ACHN (cell line): ENCODE data around the gene IGSF3.
"Not testable (repeated sequence)": the region's sequence is repeated elsewhere in the genome, so short reads cannot be mapped to it uniquely, and the experiment has no call there.

Experiments
- DNase-seq: peaks from one replicate; pipeline ENCODE4 v3.0.0-alpha.2; 2015
- in situ Hi-C: cut with HindIII; loops from 2 replicates; pipeline ENCODE4 v1.10.0; 2017; ENCODE audit warnings: low sequenced_read_pairs, low pct_ligation_motif_present, low pct_unique_long_range_greater_than_20kb

The IGSF3 gene

GRCh38 chr1:116643281-116643751, 24.2 kb downstream of the IGSF3 start:
- in situ Hi-C loops: not testable (repeated sequence)
- DNase-seq: peak; percentile 33

- DNase-seq: peak; percentile 24
- in situ Hi-C loops: not testable (repeated sequence)
Measured at GRCh38 chr1:116642311-116643280, 24.9 kb downstream of the IGSF3 start.

GRCh38 chr1:116637583-116637982, 29.9 kb downstream of the IGSF3 start:
- in situ Hi-C loops, DNase-seq: not testable (repeated sequence)

DNA sequence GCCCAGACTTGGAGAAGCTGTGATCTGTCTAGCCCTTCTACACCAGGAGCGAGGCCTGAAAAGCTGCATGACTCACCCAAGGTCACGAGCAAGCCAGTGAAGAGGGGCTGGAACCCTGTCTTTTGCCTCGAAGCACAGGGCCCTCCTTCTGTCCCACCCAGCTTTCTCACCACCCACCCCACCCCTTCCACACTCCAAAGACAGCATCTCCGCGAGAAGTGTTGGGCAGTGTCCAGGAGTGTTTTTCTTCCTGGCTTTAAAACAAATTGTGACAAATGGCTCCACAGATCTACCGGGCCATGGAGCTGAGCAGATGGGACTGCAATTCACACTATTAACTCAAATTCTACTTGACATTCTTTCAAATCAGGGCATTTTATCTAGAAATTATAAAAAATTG, 30.9 kb downstream of the IGSF3 start:
- DNase-seq, in situ Hi-C loops: not testable (repeated sequence)

GRCh38 chr1:116634386-116634785, 33.1 kb downstream of the IGSF3 start:
- in situ Hi-C loops, DNase-seq: not testable (repeated sequence)

GRCh38 chr1:116631996-116632925, 35.3 kb downstream of the IGSF3 start:
- in situ Hi-C loops, DNase-seq: not testable (repeated sequence)

- DNase-seq, in situ Hi-C loops: not testable (repeated sequence)
Measured at GRCh38 chr1:116631554-116631953, 36.0 kb downstream of the IGSF3 start.

DNA sequence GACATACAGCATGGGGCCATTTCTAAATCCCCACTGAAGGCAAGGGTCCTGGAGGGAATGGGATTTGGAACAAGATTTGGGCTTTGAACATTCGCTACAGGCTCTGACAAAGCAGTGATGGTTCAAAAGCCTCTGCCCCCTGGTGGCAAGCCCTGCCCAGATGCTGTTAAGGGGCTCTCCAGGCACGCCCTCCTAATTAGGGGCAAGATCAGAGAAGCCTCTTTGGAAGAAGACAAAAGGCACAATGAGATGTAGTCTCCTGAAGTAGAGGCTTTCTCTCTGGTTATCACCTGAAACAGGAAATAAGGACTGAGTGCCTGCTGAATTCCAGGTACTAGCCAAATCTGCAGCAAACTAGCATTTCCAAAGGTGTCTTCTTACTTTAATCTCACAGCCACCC, 37.5 kb downstream of the IGSF3 start:
- DNase-seq, in situ Hi-C loops: not testable (repeated sequence)

- DNase-seq, in situ Hi-C loops: not testable (repeated sequence)
Measured at GRCh38 chr1:116629441-116629840, 38.1 kb downstream of the IGSF3 start.

DNA sequence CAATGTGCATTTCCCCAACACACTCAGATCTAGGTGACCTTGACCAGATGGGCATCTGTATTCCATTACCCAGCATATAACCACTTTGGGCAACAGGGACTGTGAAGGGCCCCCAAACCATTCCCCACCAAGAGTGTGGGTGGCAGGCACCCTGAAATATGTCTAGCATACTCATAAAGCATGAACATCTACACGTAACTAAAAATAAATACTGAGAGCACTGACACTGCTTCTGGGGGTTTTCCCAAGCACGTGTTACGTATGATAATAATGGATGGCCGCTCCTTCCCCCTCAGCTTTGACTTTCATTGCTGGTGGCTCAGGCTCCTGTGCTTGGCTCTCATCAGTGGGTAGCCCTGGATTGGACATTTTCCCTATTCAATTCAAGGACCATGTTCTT, 39.1 kb downstream of the IGSF3 start:
- DNase-seq: no peak

DNA sequence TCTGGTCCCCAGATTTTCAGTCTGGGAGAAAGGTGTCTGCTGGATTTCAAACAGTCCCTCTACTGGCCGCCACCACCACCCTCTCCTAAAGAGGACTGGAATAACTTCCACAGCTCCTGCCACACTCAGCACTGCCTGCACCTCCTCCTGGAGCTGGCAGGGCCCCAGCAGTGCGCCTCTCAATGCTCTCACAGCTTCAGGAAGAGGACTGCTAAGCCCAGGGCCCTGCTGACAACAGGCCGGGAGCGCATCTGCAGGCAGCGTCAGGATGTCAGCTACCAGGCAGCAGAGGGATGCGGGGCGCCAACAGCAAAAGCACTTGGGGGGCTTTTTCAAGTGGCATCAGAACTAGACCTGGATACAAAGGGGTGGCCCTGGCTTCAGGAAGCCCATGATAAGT, 40.2 kb downstream of the IGSF3 start:
- peak; percentile 19 for DNase-seq
- in situ Hi-C loops: not testable (repeated sequence)

More for the DNA sequence above, 39.1 kb downstream of the IGSF3 start:
- in situ Hi-C loops: no loop called here

GRCh38 chr1:116626915-116627314, 40.6 kb downstream of the IGSF3 start:
- DNase-seq: peak; percentile 3
- in situ Hi-C loops: not testable (repeated sequence)

- in situ Hi-C loops, DNase-seq: not testable (repeated sequence)
Measured at GRCh38 chr1:116625155-116625554, 42.4 kb downstream of the IGSF3 start.

DNA sequence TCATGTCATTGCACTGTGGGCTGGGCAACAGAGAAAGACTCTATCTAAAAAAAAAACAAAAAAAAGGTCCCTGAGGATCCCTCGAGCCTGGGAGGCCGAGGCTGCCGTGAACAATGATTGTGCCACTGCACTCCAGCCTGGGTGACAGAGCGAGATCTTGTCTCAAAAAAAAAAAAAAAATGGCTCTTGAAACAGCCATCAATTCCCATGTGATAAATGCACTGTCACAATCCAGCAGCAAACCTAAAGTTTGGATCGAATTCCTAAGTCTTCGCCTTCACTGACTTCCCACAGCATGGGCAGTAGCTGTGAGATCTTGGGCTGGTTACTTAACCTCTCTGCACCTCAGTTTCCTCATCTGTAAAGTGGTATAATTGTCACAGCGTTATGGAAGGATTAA, 43.5 kb downstream of the IGSF3 start:
- in situ Hi-C loops: no loop called here
- no peak for DNase-seq

DNA sequence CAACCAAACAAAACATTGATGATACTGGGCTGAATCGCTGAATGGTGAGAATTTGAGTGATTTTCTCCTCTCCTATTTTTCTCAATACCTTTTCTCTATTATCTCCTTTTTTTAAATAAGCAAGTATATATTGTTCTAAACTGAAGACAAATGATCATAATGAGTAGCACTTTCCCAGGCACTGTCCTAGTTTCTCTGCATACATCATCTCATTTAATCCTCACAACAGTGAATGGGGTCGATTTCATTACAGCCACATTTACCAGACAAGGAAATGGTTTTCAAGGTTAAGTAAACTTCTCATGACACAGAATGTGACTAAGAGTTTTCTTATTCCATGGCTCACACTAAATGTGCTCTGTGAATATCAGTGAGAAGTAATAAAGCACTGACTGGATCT, 45.0 kb downstream of the IGSF3 start:
- in situ Hi-C loops, DNase-seq: not testable (repeated sequence)

DNA sequence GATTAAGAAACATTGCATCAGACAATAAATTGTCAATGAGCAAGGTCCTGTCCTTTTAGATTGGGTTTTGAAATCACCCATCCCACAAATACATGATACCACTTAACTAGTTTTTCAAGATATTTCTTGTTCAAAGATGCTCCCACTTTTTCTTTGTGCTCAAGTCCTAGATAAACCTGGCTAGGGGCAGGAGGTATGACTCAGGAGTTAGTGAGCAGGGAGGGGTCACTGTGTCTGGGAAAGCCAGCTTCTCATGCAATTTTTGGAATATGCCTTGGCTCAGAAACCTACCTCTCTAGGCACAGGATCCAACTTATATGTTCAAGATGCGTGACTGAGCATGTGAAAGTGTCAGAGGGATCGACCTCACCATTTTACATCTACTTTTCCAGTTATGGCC, 45.8 kb downstream of the IGSF3 start:
- DNase-seq, in situ Hi-C loops: not testable (repeated sequence)

DNA sequence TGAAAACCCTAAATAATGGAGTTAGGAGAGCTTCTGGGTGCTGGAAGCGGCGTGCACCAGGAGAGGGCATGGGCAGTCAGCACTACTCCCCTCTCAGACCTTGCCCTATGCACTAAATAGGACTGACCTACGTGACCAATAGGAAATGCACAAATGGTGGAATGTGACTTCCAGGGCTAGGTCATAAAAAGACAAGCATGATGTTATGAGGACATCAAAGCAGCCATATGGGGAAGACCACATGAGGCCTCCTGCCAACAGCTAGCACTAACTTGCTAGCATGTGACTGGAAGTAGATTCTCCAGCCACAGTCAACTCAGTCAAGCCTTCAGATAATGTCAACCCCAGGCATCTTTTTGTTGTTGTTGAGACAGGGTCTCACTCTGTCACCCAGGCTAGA, 47.1 kb downstream of the IGSF3 start:
- in situ Hi-C loops, DNase-seq: not testable (repeated sequence)

DNA sequence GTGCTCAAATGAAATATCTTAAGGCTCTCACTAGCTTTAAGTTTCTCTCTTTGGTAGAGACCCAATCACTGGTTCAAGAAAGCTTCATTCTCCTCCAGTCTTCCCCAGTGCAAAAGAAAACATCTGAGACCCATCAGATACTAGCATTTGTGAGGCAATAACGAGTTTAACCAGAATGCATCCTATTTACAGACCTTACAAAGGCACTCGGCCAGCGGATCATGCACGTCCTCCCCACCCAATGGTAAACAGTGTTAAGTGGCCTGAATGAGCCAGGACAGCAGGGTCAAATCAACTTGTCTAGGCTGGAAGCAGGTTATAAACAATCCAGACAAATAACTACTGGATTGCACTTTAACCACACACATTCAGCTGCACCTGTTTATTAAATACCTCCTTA, 48.4 kb downstream of the IGSF3 start:
- DNase-seq, in situ Hi-C loops: not testable (repeated sequence)

GRCh38 chr1:116617808-116618207, 49.7 kb downstream of the IGSF3 start:
- DNase-seq, in situ Hi-C loops: not testable (repeated sequence)
